ENCODE data around the gene NCAN. TPM values are rescaled to one million over a fixed set of nuclear protein-coding genes. Genes with fewer than 3 reads are reported as not detected.

NCAN gene
- total and polyA plus RNA-seq, 3 donors from 2014 or later: 2.3 to 3.7 (median 3.3) TPM

DNA sequence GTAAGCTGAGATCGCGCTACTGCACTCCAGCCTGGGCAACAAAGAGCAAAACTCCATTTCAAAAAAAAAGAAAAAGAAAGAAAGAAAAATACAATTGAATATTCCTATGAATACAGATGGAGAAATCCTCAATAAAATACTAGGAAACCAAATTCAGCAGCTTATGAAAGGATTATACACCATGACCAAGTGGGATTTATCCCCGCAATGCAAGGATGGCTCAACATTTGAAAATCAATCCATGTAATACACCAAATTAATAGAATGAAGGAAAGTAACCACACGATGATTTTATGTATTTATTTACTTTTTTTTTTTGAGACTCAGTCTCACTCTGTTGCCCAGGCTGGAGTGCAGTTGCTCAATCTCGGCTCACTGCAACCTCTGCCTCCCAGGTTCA is 80.8 kb downstream of the NCAN start:
- Histone ChIP-seq H3K27ac (no peak overlapping the region), H3K27me3 (no peaks in the 10 kb centered on the region), H3K4me3 (no peak overlapping the region), H3K36me3 (ENCODE audit: low read depth, missing control alignments) (no peaks in the 10 kb centered on the region), H3K4me1 (no peaks in the 10 kb centered on the region), H3K9me3 (no peaks in the 10 kb centered on the region)
- no peak for TF ChIP-seq POLR2A (IDR thresholded peaks at IDR 0.05)
- WGBS, 2 donors: 94 to 96% methylated on average over 5 of the region's 5 CpGs
- no peak for DNase-seq
- intact Hi-C loops (cut with DNase I; ENCODE audit: low total_unique reads): no loop called here

GRCh38 chr19:19294914-19295313 is 83.2 kb downstream of the NCAN start:
- TF ChIP-seq, protein P1, sequence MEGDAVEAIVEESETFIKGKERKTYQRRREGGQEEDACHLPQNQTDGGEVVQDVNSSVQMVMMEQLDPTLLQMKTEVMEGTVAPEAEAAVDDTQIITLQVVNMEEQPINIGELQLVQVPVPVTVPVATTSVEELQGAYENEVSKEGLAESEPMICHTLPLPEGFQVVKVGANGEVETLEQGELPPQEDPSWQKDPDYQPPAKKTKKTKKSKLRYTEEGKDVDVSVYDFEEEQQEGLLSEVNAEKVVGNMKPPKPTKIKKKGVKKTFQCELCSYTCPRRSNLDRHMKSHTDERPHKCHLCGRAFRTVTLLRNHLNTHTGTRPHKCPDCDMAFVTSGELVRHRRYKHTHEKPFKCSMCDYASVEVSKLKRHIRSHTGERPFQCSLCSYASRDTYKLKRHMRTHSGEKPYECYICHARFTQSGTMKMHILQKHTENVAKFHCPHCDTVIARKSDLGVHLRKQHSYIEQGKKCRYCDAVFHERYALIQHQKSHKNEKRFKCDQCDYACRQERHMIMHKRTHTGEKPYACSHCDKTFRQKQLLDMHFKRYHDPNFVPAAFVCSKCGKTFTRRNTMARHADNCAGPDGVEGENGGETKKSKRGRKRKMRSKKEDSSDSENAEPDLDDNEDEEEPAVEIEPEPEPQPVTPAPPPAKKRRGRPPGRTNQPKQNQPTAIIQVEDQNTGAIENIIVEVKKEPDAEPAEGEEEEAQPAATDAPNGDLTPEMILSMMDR (IDR thresholded peaks at IDR 0.05): no peak
- TF ChIP-seq POLR2A (IDR thresholded peaks at IDR 0.05): no peak
- Histone ChIP-seq H3K36me3 (ENCODE audit: low read depth, missing control alignments) (no peaks in the 10 kb centered on the region), H3K4me1 (no peaks in the 10 kb centered on the region), H3K27ac (no peak overlapping the region), H3K4me3 (no peak overlapping the region), H3K9me3 (no peaks in the 10 kb centered on the region), H3K27me3 (no peaks in the 10 kb centered on the region)
- no peak for DNase-seq
- WGBS, 2 donors: 89 to 92% methylated on average over 4 of the region's 4 CpGs
- intact Hi-C loops (cut with DNase I; ENCODE audit: low total_unique reads): no loop called here

- no peaks in the 10 kb centered on the region for H3K27me3 ChIP-seq
- WGBS, 2 donors: 92% methylated on average over 11 to 19 of the region's 19 CpGs
- intact Hi-C loops (cut with DNase I; ENCODE audit: low total_unique reads): no loop called here
- no peaks in the 10 kb centered on the region for H3K36me3 ChIP-seq (ENCODE audit: low read depth, missing control alignments)
- no peak overlapping the region for H3K4me3 ChIP-seq
- TF ChIP-seq POLR2A (IDR thresholded peaks at IDR 0.05): no peak
- no peak for DNase-seq
- H3K9me3 ChIP-seq: no peaks in the 10 kb centered on the region
- no peaks in the 10 kb centered on the region for H3K4me1 ChIP-seq
- H3K27ac ChIP-seq: no peak overlapping the region
Measured at GRCh38 chr19:19296953-19297689, 85.4 kb downstream of the NCAN start.

GRCh38 chr19:19297759-19298158 is 86.0 kb downstream of the NCAN start:
- Histone ChIP-seq H3K4me3 (no peak overlapping the region), H3K9me3 (no peaks in the 10 kb centered on the region), H3K36me3 (ENCODE audit: low read depth, missing control alignments) (no peaks in the 10 kb centered on the region), H3K27me3 (no peaks in the 10 kb centered on the region), H3K4me1 (no peaks in the 10 kb centered on the region), H3K27ac (no peak overlapping the region)
- 54 to 68% methylated on average over 8 to 9 of the region's 9 CpGs for WGBS, 2 donors
- no peak for TF ChIP-seq POLR2A (IDR thresholded peaks at IDR 0.05)
- TF ChIP-seq, protein P1 (IDR thresholded peaks at IDR 0.05): no peak
- DNase-seq: peak; percentile 29
- intact Hi-C loops (cut with DNase I; ENCODE audit: low total_unique reads): no loop called here

GRCh38 chr19:19300613-19301012 is 88.9 kb downstream of the NCAN start:
- TF ChIP-seq, protein P1 (IDR thresholded peaks at IDR 0.05): no peak
- Histone ChIP-seq H3K9me3 (no peaks in the 10 kb centered on the region), H3K27ac (no peak overlapping the region), H3K4me1 (no peaks in the 10 kb centered on the region), H3K27me3 (no peaks in the 10 kb centered on the region), H3K36me3 (ENCODE audit: low read depth, missing control alignments) (no peaks in the 10 kb centered on the region), H3K4me3 (no peak overlapping the region)
- DNase-seq: no peak
- intact Hi-C loops (cut with DNase I; ENCODE audit: low total_unique reads): no loop called here
- 94 to 99% methylated on average over 12 of the region's 12 CpGs for WGBS, 2 donors

Small RNA genes within 50 kb of the gene (small RNA-seq; reads per million reads assigned to genes)
- gene RNU6-1028P: 0 reads per million in 2 donors

Other genes with a start within 250 kb of the NCAN start
- 100 to 1,000 TPM; 176 to 254 TPM for gene SUGP2, start 178.4 kb upstream of the NCAN start, total RNA-seq
- 331 TPM for gene SUGP2, start 178.4 kb upstream of the NCAN start, polyA plus RNA-seq (ENCODE audit: insufficient read depth, low read depth, low replicate concordance)
- gene ARMC6, start 178.4 kb upstream of the NCAN start, total RNA-seq: 10 to 100 TPM; 53.2 to 57.0 TPM
- 62.0 TPM for gene ARMC6, start 178.4 kb upstream of the NCAN start, polyA plus RNA-seq (ENCODE audit: insufficient read depth, low read depth, low replicate concordance)
- 10 to 100 TPM; 14.3 to 14.7 TPM for gene SLC25A42, start 148.0 kb upstream of the NCAN start, total RNA-seq
- gene SLC25A42, start 148.0 kb upstream of the NCAN start, polyA plus RNA-seq (ENCODE audit: insufficient read depth, low read depth, low replicate concordance): 14.0 TPM
- 10 to 100 TPM; 17.4 to 18.7 TPM for gene TMEM161A, start 73.5 kb upstream of the NCAN start, total RNA-seq
- 13.2 TPM for gene TMEM161A, start 73.5 kb upstream of the NCAN start, polyA plus RNA-seq (ENCODE audit: insufficient read depth, low read depth, low replicate concordance)
- gene MEF2B, start 41.7 kb upstream of the NCAN start, total RNA-seq: 1 to 10 TPM; 3.0 to 5.7 TPM
- 3.1 TPM for gene MEF2B, start 41.7 kb upstream of the NCAN start, polyA plus RNA-seq (ENCODE audit: insufficient read depth, low read depth, low replicate concordance)
- 10 to 100 TPM; 17.7 to 25.7 TPM for gene BORCS8, start 19.8 kb upstream of the NCAN start, total RNA-seq
- gene BORCS8, start 19.8 kb upstream of the NCAN start, polyA plus RNA-seq (ENCODE audit: insufficient read depth, low read depth, low replicate concordance): 36.6 TPM
- 10 to 100 TPM; 35.1 to 40.4 TPM for gene RFXANK, start 19.7 kb upstream of the NCAN start, total RNA-seq
- gene RFXANK, start 19.7 kb upstream of the NCAN start, polyA plus RNA-seq (ENCODE audit: insufficient read depth, low read depth, low replicate concordance): 35.7 TPM
- 1 to 10 TPM; 7.0 to 9.6 TPM for gene NR2C2AP, start 8.5 kb upstream of the NCAN start, total RNA-seq
- gene NR2C2AP, start 8.5 kb upstream of the NCAN start, polyA plus RNA-seq (ENCODE audit: insufficient read depth, low read depth, low replicate concordance): 9.4 TPM
- 1 to 10 TPM in 1 of 2 donors, under 1 TPM in 1; 0.93 to 1.2 TPM for gene TM6SF2, start 61.3 kb downstream of the NCAN start, total RNA-seq
- 0.96 TPM for gene TM6SF2, start 61.3 kb downstream of the NCAN start, polyA plus RNA-seq (ENCODE audit: insufficient read depth, low read depth, low replicate concordance)
- 10 to 100 TPM; 87.4 to 98.8 TPM for gene SUGP1, start 108.6 kb downstream of the NCAN start, total RNA-seq
- 89.8 TPM for gene SUGP1, start 108.6 kb downstream of the NCAN start, polyA plus RNA-seq (ENCODE audit: insufficient read depth, low read depth, low replicate concordance)
- gene MAU2, start 108.9 kb downstream of the NCAN start, total RNA-seq: 100 to 1,000 TPM; 143 to 151 TPM
- 77.2 TPM for gene MAU2, start 108.9 kb downstream of the NCAN start, polyA plus RNA-seq (ENCODE audit: insufficient read depth, low read depth, low replicate concordance)
- gene GATAD2A, start 193.7 kb downstream of the NCAN start, total RNA-seq: 100 to 1,000 TPM; 163 to 197 TPM
- 109 TPM for gene GATAD2A, start 193.7 kb downstream of the NCAN start, polyA plus RNA-seq (ENCODE audit: insufficient read depth, low read depth, low replicate concordance)